HT1080 (cell line): ENCODE measurements around the gene LY6G6C. TPM values are rescaled to one million over a fixed set of nuclear protein-coding genes. Genes with fewer than 3 reads are reported as not detected.

Experiments used
- DNase-seq: peaks from one replicate; pipeline ENCODE4 v3.0.0-alpha.2; 2015; ENCODE audit warnings: low read depth
- total RNA-seq: library from RNA; depleted of rRNA; stranded (reverse); fragments of >200 nt; shearing (Covaris generic); gene quantifications from 2 replicates; pipeline ENCODE4 v1.2.3, GENCODE V29; 2014

Gene LY6G6C
- total RNA-seq, 1 experiment from 2014 or later: not detected

DNA sequence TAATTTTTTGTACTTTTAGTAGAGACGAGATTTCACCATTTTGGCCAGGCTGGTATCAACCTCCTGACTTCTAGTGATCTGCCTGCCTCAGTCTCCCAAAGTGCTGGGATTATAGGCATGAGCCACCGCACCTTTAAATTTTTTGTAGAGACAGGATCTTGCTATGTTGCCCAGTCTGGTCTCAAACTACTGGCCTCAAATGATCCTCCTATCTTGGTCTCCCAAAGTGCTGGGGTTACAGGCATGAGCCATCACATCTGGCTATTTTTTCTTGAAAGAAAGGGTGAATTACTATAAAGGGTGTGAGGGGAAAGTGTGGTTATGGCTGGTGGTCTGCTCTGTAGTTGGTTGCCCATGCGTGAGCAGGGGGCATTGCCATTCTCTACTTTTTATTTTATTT is 13.3 kb downstream of the LY6G6C start:
- no peak for DNase-seq

DNA sequence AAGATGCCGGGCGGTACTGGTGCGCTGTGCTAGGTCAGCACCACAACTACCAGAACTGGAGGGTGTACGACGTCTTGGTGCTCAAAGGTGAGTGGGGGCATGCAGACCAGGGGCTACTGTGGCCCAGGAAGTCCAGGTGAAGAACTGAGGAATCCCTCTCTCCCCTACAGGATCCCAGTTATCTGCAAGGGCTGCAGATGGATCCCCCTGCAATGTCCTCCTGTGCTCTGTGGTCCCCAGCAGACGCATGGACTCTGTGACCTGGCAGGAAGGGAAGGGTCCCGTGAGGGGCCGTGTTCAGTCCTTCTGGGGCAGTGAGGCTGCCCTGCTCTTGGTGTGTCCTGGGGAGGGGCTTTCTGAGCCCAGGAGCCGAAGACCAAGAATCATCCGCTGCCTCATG is 13.8 kb downstream of the LY6G6C start:
- DNase-seq: no peak

DNA sequence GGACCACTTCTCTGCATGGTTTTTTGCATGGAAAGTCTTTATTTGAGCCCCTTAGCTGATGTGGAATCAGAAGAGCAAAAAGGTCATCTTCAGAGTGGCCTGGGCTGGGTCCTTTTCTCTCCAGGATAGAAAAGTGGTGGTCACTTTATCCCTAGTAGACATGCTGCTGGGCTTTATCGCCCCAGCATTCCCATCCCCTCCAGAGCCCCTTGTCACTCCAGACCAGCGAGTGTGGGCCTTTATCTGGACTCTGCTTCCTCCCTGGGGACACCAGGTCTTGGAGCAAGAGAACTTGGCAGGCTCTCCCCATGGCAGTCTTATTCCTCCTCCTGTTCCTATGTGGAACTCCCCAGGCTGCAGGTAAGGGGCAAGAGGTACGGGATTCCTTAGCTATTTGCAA is 14.9 kb downstream of the LY6G6C start, which contains the start of gene LY6G6F:
Gene LY6G6F, plus strand, starts transcription at position 268 of the 400 bp plus-strand sequence. Its CDS starts 41 bp downstream, at position 309.
- no peak for DNase-seq

DNA sequence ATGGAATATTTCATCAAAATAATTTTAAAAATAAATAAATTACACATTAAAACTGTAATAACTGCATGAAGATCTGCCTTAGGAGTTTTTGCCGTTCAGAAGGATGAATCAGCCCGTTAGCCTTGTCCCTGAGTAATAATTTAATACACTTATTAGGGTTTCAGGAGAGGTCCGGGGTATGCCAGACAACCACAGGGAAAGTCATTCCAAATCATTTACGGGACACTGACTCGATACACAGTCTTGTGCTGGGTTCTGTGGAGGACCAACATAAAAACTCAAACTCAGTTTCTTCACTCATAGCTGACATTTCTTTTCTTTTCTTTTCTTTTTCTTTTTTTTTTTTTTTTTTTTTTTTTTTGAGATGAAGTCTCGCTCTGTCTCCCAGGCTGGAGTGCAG is 15.6 kb downstream of the LY6G6C start:
- no peak for DNase-seq

DNA sequence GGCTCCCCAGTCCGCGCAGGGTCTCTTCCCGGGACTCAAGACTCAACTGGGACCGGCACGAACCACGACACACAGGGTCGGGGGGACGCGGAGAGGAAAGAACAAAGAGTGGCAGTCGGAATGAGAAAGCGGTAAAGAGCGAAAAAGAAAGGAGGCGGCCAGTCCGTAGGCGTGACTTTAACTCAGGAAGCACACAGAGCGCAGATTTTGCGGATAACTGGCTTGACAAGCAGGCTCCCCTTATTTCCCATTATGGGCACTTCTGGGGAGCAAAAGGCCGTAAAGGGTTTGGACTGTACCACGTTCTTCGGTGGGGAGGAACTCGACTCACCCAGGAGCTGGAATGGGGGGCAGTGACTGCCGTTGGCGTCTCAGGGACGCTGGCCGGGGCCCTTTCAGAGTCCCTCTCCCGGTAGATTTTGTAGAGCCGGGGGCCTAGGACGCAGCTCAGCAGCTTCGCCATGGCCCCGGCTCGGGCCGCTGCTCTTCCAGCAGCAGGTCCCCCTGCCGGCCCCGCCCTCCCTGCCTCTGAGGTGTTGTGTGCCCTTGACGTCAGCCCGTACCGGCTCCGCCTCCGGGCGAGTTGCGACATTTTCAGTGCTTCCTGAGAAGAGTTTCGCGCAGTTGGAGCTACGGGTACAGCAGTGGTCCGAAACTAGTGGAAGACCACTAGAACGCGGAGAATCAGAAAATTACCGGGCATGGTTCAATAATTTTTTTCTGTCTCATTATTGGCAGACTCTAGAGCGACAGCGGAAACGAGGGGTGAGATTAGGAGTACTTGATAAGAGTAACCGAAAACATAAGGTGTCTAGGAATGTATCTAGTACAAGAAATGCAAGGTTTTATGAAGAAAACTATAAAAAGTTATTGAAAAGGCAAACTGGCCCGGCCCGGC is 18.5 kb downstream of the LY6G6C start, which contains the start of gene ABHD16A:
Gene ABHD16A, minus strand, starts transcription at position 506 of the 898 bp plus-strand sequence. Its CDS starts 43 bp downstream, at position 463.
- peak; percentile 97 for DNase-seq

DNA sequence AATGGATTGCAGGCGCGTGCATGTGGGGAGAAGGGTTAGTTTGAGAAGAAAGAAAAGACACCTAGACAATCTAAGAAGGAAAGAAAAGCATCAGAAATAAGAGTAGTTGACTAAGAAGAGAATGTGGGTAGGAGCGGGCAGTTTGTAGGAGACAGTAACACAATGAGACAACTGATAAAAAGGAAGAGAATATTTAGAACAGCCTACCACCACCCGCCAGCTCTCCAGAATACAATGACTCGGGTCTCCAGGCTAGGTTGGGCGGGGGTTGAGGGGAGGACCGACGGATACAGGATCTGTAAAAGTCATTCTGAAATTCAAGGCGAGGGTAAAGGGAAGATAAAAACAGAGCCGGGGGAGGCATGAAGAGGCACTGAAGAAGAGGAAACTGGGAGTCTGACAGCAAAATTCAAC is 19.1 kb downstream of the LY6G6C start:
- no peak for DNase-seq

DNA sequence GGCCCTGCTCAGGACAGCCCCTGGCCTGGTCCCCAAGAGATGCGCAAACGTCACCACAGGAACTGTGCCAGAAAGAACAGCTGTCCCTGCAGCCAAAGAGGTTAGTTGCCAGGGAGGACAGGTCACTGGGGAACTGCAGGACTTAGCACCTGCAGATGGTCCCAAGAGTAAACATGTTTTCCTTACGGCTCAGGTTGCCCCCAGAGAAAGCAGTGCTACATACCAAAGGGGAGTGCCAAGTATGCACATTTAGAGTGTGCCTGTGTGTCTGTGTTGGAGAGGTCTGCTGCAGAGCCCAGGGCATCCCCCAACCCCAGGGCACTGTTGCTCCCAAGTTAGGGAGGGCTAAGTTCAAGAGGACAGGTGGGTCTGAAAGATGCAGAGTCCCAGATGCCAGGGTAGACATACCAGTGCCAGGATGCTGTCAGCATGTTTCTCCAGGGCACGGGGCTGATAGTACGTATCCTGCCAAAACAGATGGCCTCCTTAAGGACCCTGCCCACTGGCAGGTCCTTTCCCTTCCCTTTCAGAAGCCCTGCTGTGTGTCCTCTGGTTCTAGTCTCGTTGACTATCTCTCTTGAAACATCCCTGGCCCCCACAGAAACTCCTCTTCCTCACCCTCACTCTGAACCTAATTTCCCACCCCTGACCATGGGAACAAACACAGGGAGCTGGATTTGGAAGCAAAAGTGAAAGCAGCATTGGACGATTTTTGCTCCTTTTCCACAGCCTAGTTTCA is 19.7 kb downstream of the LY6G6C start:
- DNase-seq: no peak

DNA sequence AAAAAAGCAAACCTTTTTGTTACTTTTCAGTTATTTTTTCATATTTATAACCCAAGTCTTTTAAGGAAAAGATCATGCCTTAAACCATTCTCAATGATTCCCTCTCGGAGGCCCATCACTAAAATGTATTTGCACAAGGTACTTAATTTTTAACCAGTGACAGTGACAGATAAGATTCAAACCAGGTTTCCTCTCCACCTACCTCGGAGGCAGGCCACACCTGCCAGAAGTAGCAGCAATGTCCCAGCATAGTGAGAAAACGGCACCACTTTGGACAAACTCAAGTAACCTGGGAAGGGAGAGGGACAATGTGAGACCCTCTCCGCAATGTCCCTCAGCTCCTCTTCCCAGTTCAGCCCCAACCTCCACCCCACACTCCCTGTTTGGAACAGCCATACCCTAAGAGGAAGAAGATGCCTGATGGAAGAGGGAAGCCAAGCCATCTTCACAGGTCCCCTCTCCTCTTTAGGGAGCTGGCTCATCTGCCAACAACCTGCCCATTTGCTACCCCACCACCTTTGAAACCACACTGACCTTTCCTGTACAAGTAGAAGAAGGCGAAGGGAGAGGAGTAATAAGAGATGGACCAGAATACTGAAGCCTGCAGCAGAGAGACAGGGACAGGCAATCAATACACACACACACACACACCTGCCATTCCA is 20.7 kb downstream of the LY6G6C start:
- no peak for DNase-seq

DNA sequence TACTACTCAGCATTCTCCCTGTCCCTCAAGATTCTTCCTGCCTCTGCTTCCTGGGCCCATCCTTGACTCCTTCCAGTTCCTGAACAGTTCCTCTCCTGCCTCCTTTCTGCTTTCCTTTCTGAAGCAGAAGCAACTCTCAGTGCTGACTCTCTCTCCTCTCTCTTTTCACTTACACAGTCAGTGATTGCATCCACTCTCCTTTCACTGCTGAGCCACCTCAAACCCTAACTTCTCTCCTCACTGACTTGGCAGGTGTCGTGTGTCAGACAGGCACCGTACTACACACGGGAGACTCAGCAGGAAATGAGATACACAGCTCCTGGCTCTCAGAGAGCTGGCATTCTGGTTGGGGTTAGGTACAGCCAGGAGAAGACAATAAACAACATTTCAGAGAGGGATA is 24.0 kb downstream of the LY6G6C start:
- no peak for DNase-seq

DNA sequence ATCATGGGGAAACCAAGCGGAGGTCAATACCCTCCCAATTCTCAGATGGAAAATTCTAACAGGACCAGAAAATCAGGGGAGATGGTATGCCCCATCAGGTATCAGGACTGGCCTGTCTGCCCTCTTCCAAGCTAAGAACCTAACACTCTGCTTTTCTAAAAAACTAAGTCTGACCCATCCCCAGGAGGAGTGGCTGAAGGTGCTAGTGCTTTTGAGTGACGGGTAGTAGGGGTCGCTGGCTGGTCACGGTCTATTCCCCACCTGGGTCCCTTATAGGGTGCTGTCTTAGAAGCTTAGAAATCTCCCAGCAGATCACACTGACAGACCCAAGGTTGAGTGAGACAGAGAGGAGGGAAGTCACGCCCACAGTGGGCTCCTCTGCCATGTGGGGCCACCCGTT is 28.0 kb downstream of the LY6G6C start:
- DNase-seq: no peak

DNA sequence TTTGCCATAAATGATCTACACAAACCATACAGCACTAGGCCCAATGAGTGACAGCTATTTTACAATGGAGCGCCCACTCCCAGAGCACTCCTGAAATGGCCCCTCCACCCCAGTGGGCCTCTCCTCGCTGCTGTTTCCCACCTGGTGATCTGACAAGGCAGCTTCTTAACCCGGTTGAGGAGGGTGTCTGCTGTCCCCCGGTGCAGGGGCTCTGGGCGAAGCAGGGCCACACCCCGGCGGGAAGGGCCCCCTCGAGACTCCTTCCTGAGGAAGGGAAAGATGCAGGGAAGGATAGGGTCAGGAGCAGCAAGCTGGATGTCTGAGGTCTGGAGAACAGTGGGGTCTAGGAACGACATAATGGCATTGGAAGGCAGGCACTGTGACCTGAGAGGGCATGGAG is 28.7 kb downstream of the LY6G6C start:
- DNase-seq: no peak

DNA sequence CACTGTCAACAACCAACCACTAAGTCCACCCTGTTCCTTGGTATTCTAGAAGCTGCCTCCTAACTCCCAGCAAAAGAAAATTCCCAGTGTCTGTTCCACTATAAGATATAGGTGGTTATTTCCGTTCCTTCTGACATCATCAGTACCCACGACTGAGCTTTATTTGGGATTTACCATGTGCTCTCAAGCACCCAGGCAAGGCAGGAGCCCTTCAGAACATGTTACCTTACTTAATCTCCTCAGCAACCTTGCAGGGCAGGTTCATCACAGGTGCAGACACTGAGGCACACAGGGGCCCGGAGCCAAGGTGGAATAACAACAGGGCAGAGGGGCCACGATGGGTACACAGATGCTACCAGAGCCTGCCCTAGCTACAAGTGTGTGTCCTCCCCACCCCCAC is 29.2 kb downstream of the LY6G6C start:
- no peak for DNase-seq

DNA sequence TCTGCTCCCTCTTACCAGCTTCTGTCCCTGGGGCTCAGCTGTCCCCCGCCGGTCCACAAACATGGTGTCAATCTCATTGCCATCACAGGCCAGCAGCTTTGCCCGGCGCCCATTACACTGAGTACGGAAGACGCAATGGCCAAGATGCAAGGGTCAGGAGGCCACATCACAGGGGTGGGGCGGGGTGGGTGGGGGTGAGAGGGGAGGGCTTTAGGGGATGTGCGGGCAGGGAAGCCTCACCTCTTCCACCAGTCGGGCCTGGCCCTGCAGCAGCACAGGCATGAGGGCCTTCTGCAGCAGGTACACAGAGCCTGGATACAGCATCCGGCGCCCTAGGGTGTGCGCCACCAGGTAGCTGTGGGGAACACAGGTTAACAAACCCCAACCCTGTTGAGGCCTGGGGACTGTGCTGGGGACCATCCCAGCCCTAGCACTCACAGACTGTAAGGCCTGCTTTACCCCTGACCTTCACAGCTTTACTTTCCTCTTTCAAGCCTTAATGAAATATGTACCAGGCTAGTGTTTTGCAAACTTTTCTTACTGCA is 29.9 kb downstream of the LY6G6C start:
- DNase-seq: no peak

DNA sequence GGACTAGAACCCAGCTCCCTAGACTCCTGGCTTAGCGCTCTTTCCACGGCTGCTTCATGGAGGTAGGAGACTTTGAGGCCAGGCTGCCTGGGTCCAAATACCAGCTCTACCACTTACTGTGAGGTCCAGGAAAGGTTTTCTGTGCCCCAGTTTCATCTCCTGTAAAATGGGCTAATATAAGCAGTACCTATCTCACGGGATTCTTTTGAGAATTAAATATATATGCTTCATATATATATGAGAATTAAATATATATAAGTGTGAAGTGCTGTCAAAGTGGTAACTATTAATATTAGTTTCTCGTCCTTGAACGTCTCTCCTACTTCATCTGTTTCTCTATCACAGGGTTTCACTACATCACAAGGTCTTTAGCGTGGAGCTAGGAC is 30.5 kb downstream of the LY6G6C start:
- DNase-seq: no peak

DNA sequence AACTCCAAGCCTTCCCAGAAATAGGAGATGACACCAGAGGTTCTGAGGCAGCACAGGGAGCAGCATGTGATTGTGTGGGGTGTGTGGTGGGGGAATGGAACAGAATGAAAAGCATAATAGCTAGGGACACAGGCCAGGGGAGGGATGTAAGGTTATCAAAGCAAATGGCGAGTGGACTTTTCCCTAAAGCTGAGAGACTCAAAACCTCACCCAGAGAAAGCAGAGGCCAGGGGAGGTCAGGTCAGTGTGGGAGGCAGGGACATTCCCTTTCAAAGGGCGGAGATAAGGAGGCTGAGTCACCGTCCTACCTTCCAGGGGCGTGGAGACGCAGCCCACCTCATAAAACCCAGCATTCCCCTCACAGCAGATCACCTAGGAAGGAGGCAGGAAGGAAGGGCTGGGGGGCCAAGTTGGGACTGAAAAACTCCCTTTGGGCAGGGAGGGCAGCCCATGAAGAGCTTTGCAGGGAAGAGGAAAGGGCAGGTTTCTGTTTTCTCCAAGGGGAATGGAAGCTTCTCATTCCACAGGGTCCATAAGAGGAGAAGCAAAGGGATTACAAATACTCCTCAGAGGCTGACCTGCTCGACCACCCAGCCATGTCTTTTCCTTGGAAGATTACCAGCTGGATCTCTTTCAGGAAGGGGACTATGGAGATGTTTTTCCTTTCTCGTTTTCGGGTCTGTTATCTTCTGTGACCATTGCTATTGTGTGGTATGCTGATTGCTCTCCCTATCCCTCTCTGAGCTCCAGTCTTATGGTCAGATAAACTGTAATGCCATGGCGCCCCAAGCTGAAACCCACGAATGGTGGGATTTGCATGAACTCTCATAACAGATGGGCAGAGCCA is 31.1 kb downstream of the LY6G6C start:
- DNase-seq: no peak

DNA sequence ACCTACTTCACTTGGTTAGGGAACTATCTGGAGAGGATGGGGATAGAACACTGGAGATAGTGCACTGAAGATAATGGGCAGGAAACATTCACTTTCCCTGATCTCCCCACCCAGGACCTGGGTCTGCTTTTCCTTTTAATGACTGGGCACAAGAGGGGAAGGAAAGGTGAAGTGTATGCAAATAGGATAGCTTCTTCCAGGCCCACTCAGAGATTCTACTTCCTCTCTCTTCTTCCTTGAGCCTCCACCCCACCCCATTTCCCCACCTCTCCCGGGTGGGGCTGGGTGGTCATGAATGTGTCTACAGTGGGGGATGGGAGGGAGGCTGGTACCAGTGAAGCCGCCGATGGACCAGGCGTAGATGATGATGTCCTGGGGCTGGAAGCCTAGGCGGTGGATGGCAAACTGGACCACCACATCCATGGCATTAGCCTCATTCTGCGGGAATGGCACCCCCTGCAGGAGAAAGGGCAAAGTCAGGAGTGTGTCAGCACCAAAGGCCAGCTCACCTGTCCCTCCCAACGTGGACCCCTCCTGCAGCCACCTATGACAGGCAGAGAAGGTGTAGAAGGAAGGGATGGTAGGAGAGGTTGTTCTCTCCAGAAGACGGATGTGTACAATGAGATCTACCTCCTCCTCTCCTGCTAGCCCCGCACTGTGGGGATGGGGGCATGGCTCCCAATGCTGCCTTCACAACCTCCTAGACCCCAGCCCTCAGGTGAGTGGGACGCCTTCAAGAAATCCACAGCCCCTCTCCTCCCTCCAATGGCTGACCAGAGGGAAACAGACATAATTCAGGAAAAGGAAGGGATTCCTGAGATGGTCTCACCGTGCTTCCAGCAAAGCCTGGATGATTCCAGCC is 32.1 kb downstream of the LY6G6C start:
- DNase-seq: no peak

DNA sequence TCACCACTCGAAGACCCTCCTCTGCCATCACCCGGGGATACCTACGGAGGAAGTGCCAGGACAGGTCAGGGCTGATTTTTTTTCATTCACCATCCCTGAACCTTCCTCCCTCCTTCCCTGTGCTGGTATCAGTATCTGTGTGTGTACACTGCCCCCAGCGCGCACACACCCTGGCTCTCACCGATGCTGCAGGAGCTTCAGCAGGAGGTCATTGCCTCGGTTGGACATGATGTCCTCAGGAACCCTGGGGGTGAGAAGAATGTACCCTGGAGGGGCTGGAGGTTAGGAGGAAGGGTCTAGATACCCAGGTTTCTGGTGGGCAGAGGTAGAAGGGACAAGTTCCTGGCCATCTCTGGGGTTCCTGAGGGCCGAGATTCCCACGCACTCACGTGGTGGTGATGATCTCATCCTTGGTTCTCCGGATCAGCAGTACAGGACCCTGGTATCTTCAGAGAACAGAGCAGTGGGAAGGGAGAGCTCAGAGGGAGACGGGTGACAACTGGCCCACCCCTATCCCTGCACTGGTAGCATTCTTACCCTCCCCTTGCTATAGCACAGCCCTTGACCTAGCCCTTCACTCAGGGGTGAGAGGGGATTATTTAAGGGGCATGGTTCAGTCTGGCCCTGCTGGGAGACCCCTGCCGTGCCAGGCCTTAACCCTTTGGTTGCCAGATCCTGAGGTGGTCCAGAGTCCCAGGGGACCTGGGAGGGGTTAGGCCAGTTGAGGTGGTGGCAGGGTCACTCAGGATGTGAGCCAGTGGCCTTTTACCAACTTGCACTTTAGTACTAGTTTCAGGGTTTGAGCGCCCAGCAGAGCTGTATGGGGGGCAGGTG is 33.5 kb downstream of the LY6G6C start:
- no peak for DNase-seq

DNA sequence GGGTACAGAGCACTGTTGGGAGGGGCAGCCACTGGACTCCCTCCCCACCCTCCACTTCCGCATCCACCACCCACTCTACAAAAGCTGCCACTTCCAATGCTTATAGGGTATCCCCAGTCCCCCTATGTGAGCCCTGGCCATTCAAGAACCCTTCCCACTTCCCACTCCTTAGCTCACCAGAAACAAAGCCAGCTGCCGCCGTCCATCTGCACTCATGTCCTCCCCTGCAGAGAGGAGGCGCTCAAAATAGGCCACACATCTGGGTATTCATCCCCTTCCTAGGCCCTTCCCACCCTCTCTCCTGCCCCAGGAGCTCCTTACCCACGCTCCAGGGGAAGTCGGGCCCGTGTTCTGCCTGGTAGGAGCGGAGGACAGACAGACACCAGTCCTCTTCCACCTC is 34.2 kb downstream of the LY6G6C start:
- no peak for DNase-seq

DNA sequence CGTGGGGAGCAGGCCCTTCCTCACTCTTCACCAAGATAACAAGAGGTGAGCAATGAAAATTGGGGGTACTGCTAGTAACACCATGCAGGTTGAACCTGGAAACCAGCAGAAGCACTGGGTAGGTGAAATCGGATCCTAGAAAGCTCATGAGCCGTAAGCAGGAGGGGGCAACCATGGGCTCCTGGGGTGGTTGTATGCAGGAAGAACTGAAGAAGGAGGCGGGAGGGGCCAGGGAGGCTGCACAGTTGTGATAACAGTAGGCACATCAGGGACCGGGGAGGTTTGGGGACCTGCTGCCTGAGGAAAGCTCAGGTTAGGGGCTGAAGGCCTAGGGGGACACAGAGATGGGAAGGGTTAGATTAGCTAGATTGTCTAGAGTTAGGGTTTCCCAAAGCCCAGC is 35.1 kb downstream of the LY6G6C start:
- no peak for DNase-seq
